K562 (cell line): ENCODE data around the gene MYL4. TPM values are rescaled to one million over a fixed set of nuclear protein-coding genes. Genes with fewer than 3 reads are reported as not detected.

Experiments used
- ATAC-seq: fragments of 200-7000 bp; cut with Tn5 transposase; 3 replicates; pipeline ENCODE4 v1.9.1; 2020; ENCODE audit warnings: moderate library complexity
- BruUV-seq: library from RNA; stranded (reverse); fragments of 400-500 nt; replicated peaks from 2 replicates; lab custom pipeline; 2021; lab: Mats Ljungman, UMichigan
- CTCF ChIA-PET: fragments of 300-600 bp; formaldehyde crosslinking; extraction: SDS; loops from one replicate; lab custom pipeline; 2021; ENCODE audit warnings: low intra/inter-chr PET ratio; lab: Yijun Ruan, JAX
- POLR2A ChIA-PET: fragments of 300-600, 350-650 bp; sonication (Branson Sonifier 250); formaldehyde crosslinking; extraction: SDS; loops from one replicate; lab custom pipeline; 2021; ENCODE audit warnings: antibody characterized with exemption, inconsistent platforms; lab: Yijun Ruan, JAX
- DNase-seq, 4 experiments: peaks; one replicate each; pipeline versions ENCODE4 v3.0.0 to v3.0.0-alpha.2; 2011 to 2018; ENCODE audit warnings: low spot score in 3 of 4, mixed read lengths in 3 of 4; ENCODE audit errors: extremely low read depth in 1 of 4
- FAIRE-seq: peaks from 2 replicates; lab custom pipeline; 2011; peaks lifted over from hg19 to GRCh38; lab: Jason Lieb, UNC
- H2AFZ ChIP-seq: 2 replicates; pipeline ENCODE4 v1.6.0; 2011; ENCODE audit warnings: low read depth, low read length, control low read depth, inconsistent platforms
- H3K27ac ChIP-seq: fragments of 200-600 bp; 3 replicates; pipeline ENCODE4 v1.8.0; 2011; ENCODE audit warnings: low read depth, mild to moderate bottlenecking, control low read depth, inconsistent platforms, low read length, moderate library complexity, mixed read lengths; ENCODE audit errors: extremely low read depth
- H3K27me3 ChIP-seq, 2 experiments: fragments of 300-600 bp in 1 of 2; 2 replicates in 1 of 2; 3 replicates in 1 of 2; pipeline versions ENCODE4 v1.6.0 to v1.8.0; 2011; ENCODE audit warnings: inconsistent platforms in 2 of 2, low read length in 2 of 2, mild to moderate bottlenecking in 1 of 2, mixed read lengths in 1 of 2, moderate library complexity in 1 of 2; ENCODE audit not compliant: control insufficient read depth in 2 of 2, insufficient read depth in 2 of 2
- H3K36me3 ChIP-seq: fragments of 300-600 bp; 3 replicates; pipeline ENCODE4 v1.8.0; 2011; ENCODE audit warnings: mild to moderate bottlenecking, low read length, inconsistent platforms; ENCODE audit not compliant: control insufficient read depth, insufficient read depth
- H3K4me1 ChIP-seq, 2 experiments: fragments of 200-600 bp in 1 of 2; replicated peaks in 1 of 2; 2 replicates in 1 of 2; 3 replicates in 1 of 2; pipeline versions ENCODE4 v1.5.1 to v1.8.0; 2011; ENCODE audit warnings: inconsistent platforms in 2 of 2, low read length in 2 of 2, mild to moderate bottlenecking in 1 of 2, mixed read lengths in 1 of 2, moderate library complexity in 1 of 2; ENCODE audit not compliant: control insufficient read depth in 2 of 2, insufficient read depth in 2 of 2
- H3K4me2 ChIP-seq: 2 replicates; pipeline ENCODE4 v1.6.1; 2011; ENCODE audit warnings: low read length, control low read depth, inconsistent platforms, mixed read lengths; ENCODE audit not compliant: insufficient read depth
- H3K4me3 ChIP-seq: fragments of 200-600 bp; sonication (generic), shearing (Covaris generic); 2 replicates; pipeline ENCODE4 v1.5.1; 2016; ENCODE audit warnings: control low read depth, inconsistent platforms
- H3K79me2 ChIP-seq: fragments of 200-600 bp; 3 replicates; pipeline ENCODE4 v1.8.0; 2011; ENCODE audit warnings: low read length, inconsistent platforms; ENCODE audit not compliant: control insufficient read depth, insufficient read depth
- H3K9ac ChIP-seq, 2 experiments: 2 replicates each; pipeline versions ENCODE4 v1.6.0 to v1.6.1; 2011; ENCODE audit warnings: low read depth in 2 of 2, low read length in 2 of 2, control low read depth in 1 of 2, inconsistent platforms in 1 of 2, mild to moderate bottlenecking in 1 of 2, mixed read lengths in 1 of 2; ENCODE audit not compliant: insufficient read depth in 1 of 2
- H3K9me1 ChIP-seq: one replicate; pipeline ENCODE4 v1.6.0; 2011; ENCODE audit warnings: inconsistent platforms, mild to moderate bottlenecking, low read length, moderate library complexity; ENCODE audit not compliant: control insufficient read depth, insufficient read depth
- H3K9me3 ChIP-seq: replicated peaks from 2 replicates; pipeline ENCODE4 v1.5.1; 2011; ENCODE audit warnings: low read depth, low read length, inconsistent platforms; ENCODE audit not compliant: control insufficient read depth, insufficient read depth
- H4K20me1 ChIP-seq: replicated peaks from 2 replicates; pipeline ENCODE4 v1.6.1; 2011; ENCODE audit warnings: low read length, inconsistent platforms, mixed read lengths; ENCODE audit not compliant: control insufficient read depth, insufficient read depth
- BCOR ChIP-seq: fragments of 450-650 bp; IDR thresholded peaks from 2 replicates; pipeline ENCODE4 v1.6.1; 2016
- BRD9 ChIP-seq: fragments of 450-650 bp; IDR thresholded peaks from 2 replicates; pipeline ENCODE4 v1.6.1; 2018; ENCODE audit warnings: low read depth; ENCODE audit not compliant: partially characterized antibody
- ESRRA ChIP-seq: fragments of 450-650 bp; IDR thresholded peaks from 2 replicates; pipeline ENCODE4 v1.6.1; 2014; ENCODE audit warnings: low read depth, mild to moderate bottlenecking, moderate library complexity, borderline replicate concordance
- FOXJ2 ChIP-seq: fragments of 200-800 bp; sonication (Bioruptor generic); IDR thresholded peaks from 2 replicates; pipeline ENCODE4 v1.6.1; 2016; ENCODE audit warnings: missing genetic modification characterization, missing compliant biosample characterization
- HDGF ChIP-seq: fragments of 450-650 bp; IDR thresholded peaks from 2 replicates; pipeline ENCODE4 v1.6.1; 2016
- KLF16 ChIP-seq: IDR thresholded peaks from 2 replicates; pipeline ENCODE4 v1.6.1; 2016; ENCODE audit warnings: antibody characterized with exemption
- MTA3 ChIP-seq: fragments of 450-650 bp; formaldehyde crosslinking; IDR thresholded peaks from 2 replicates; pipeline ENCODE4 v1.6.1; 2017; ENCODE audit warnings: mild to moderate bottlenecking, borderline replicate concordance
- PML ChIP-seq: IDR thresholded peaks from 2 replicates; pipeline ENCODE4 v1.6.1; 2012; ENCODE audit warnings: low read length, inconsistent platforms
- POLR2A ChIP-seq: fragments of 450-650 bp; conservative IDR thresholded peaks from 2 replicates; pipeline ENCODE4 v1.6.1; 2016
- POLR2B ChIP-seq: fragments of 450-650 bp; IDR thresholded peaks from 2 replicates; pipeline ENCODE4 v1.6.1; 2018; ENCODE audit warnings: low read depth; ENCODE audit not compliant: partially characterized antibody
- POU5F1 ChIP-seq: fragments of 150-350 bp; IDR thresholded peaks from 2 replicates; pipeline ENCODE4 v1.6.1; 2014; ENCODE audit warnings: borderline replicate concordance, low read length, low read depth, mild to moderate bottlenecking; ENCODE audit not compliant: partially characterized antibody
- PTBP1 ChIP-seq: fragments of 200-400 bp; formaldehyde crosslinking; IDR thresholded peaks from 2 replicates; pipeline ENCODE4 v1.6.1; 2017; ENCODE audit warnings: low read depth, low read length
- SIN3A ChIP-seq, 2 experiments: fragments of 150-350 bp in 1 of 2; IDR thresholded peaks; 2 replicates each; pipeline ENCODE4 v1.6.1; 2011 to 2016; ENCODE audit warnings: borderline replicate concordance in 2 of 2, low read depth in 2 of 2, low read length in 2 of 2, mild to moderate bottlenecking in 2 of 2, moderate library complexity in 2 of 2; ENCODE audit not compliant: control insufficient read depth in 1 of 2
- SMARCE1 ChIP-seq: fragments of 450-650 bp; IDR thresholded peaks from 2 replicates; pipeline ENCODE4 v1.7.1; 2016; ENCODE audit warnings: mild to moderate bottlenecking
- TCF7L2 ChIP-seq: fragments of 150-350 bp; IDR thresholded peaks from 2 replicates; pipeline ENCODE4 v1.6.1; 2016; ENCODE audit warnings: low read depth, mild to moderate bottlenecking, low read length, moderate library complexity
- ZBTB1 ChIP-seq: sonication (generic); formaldehyde crosslinking; IDR thresholded peaks from 2 replicates; pipeline ENCODE4 v1.8.1; 2023; ENCODE audit warnings: missing genetic modification reagents, low read depth, mild to moderate bottlenecking, borderline replicate concordance
- ZFPM2 ChIP-seq: fragments of 250-450 bp; sonication (Bioruptor Pico); IDR thresholded peaks from 2 replicates; pipeline ENCODE4 v1.5.1; 2022; ENCODE audit warnings: mild to moderate bottlenecking
- ZNF507 ChIP-seq: conservative IDR thresholded peaks from 2 replicates; pipeline ENCODE4 v1.6.1; 2017; ENCODE audit warnings: missing genetic modification characterization, missing compliant biosample characterization
- WGBS: fragments of 100-300 bp; shearing (Covaris generic); methylation state at CpG from one replicate; pipeline ENCODE4 v1.1.6; 2016; ENCODE audit warnings: low coverage, mixed read lengths; ENCODE audit not compliant: insufficient coverage; ENCODE audit errors: missing lambda C conversion rate; 5-methylcytosine and 5-hydroxymethylcytosine counted together
- in situ Hi-C: fragments of 300-500 bp; cut with MboI; formaldehyde crosslinking; loops from 4 replicates; pipeline ENCODE4 v1.15.0; 2018; ENCODE audit warnings: inconsistent platforms, mixed read lengths
- intact Hi-C: fragments of 100-400 bp; cut with micrococcal nuclease; formaldehyde crosslinking; loops from 2 replicates; pipeline ENCODE4 v1.14.2; 2022
- polyA plus RNA-seq, 8 experiments: library from polyadenylated mRNA; depleted of rRNA in 4 of 8; stranded (reverse) in 5 of 8; unstranded in 3 of 8; fragments of >200 nt; fragmentation: Nextera tagmentation in 2 of 8; fragmentation: Illumina TruSeq in 1 of 8; extraction: Ambion mirVana in 2 of 8; extraction: Trizol in 1 of 8; gene quantifications; 2 replicates each; pipeline versions ENCODE4 v1.2.1 to v1.2.3, GENCODE V29; 2011 to 2014; ENCODE audit warnings: inconsistent platforms in 1 of 8, missing spikeins in 1 of 8
- total RNA-seq, 7 experiments: library from RNA; depleted of rRNA in 6 of 7; stranded (reverse); fragments of >200 nt in 6 of 7; fragmentation: Illumina TruSeq in 2 of 7; extraction: Trizol in 2 of 7; gene quantifications; 2 replicates each; pipeline versions ENCODE4 v1.2.1 to v1.2.3, GENCODE V29; 2011 to 2021; ENCODE audit warnings: low replicate concordance in 1 of 7
- TF ChIP-seq, protein P1 (sequence below): IDR thresholded peaks from 2 replicates; pipeline ENCODE4 v1.6.1; 2014; ENCODE audit warnings: antibody characterized with exemption
- TF ChIP-seq, protein P2 (sequence below): sonication (generic); formaldehyde crosslinking; IDR thresholded peaks from 2 replicates; pipeline ENCODE4 v1.8.0; 2022; ENCODE audit warnings: mild to moderate bottlenecking, low read depth, missing genetic modification reagents
- TF ChIP-seq, protein P3 (sequence below): IDR thresholded peaks from 2 replicates; pipeline ENCODE4 v1.6.1; 2011; ENCODE audit not compliant: insufficient read length; ENCODE audit errors: extremely low read depth
- TF ChIP-seq, protein P4 (sequence below): fragments of 250-450 bp; sonication (Bioruptor Pico); IDR thresholded peaks from 2 replicates; pipeline ENCODE4 v1.8.0; 2021; ENCODE audit warnings: moderate library complexity, mild to moderate bottlenecking, inconsistent platforms

Gene MYL4
- total and polyA plus RNA-seq, 9 of the 15 experiments (the other 6 are each of a cell fraction or from before 2014, with no cell fraction given) = 117 to 423 (median 221) TPM

DNA sequence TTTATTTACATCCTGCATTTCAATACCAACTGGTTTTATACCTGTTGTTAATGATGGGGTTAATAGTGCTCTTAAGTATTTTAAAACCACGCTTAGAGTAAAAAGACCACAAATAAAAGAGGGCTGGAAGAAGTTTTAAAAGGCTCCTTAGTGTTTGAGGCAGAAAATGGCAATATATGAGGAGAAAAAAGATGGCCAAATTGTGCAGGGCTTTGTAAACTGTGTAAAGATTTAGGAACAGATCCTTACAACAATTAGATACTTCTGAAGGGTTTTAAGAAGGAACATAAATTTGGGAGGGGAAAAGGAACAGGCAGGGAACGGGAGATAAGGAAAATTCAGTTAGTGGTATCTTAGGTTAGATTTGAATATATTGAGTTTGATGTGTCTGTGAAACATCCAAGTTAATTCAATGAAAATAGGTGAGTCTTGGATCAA lies 32.7 kb upstream of the MYL4 start:
- Histone ChIP-seq H3K9me1 (no peaks in the 10 kb centered on the region), H3K27me3 (no peaks in the 10 kb centered on the region), H2AFZ (no peak overlapping the region), H3K79me2 (peaks cover 99% of the 10 kb centered on the region), H3K4me2 (no peak overlapping the region), H4K20me1 (no peaks in the 10 kb centered on the region; the same call in 1 of the 2 replicates), H3K9me3 (no peaks in the 10 kb centered on the region), H3K27ac (peak overlapping the region; percentile 45; the same call in 1 of the 3 replicates), H3K4me3 (no peak overlapping the region), H3K9ac (no peak overlapping the region), H3K36me3 (peaks cover 89% of the 10 kb centered on the region), H3K4me1 (peaks cover 10 to 16% of the 10 kb centered on the region in 2 experiments; a peak in 4 of 5 replicates)
- in situ Hi-C loops = no loop called here
- WGBS = 39% methylated on average over 2 of the region's 2 CpGs
- ATAC-seq (peak; percentile 48), DNase-seq (peak in 1 of 4 experiments; percentile 17), FAIRE-seq (no peak)
- intact Hi-C loops = loop anchor here (5.0 kb wide), 1 partner anchor 36 kb away; no protein-coding TSS in a partner anchor
- ChIA-PET POLR2A (no interaction called here), CTCF (no interaction called here)
- no TSS peak for BruUV-seq
- TF ChIP-seq POU5F1 = no peak
- no peak for TF ChIP-seq MTA3
- TF ChIP-seq, protein P1, sequence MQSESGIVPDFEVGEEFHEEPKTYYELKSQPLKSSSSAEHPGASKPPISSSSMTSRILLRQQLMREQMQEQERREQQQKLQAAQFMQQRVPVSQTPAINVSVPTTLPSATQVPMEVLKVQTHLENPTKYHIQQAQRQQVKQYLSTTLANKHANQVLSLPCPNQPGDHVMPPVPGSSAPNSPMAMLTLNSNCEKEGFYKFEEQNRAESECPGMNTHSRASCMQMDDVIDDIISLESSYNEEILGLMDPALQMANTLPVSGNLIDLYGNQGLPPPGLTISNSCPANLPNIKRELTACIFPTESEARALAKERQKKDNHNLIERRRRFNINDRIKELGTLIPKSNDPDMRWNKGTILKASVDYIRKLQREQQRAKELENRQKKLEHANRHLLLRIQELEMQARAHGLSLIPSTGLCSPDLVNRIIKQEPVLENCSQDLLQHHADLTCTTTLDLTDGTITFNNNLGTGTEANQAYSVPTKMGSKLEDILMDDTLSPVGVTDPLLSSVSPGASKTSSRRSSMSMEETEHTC = no peak
- TF ChIP-seq PML = peak; percentile 93
- TF ChIP-seq ESRRA = no peak
- 0 out of 4 replicates have a peak, but pooled peaks of 1 of the 2 experiments have one; percentile 30 for TF ChIP-seq SIN3A (IDR thresholded peaks at IDR 0.05; ENCODE audit: borderline replicate concordance in 2 of 2, control insufficient read depth in 1 of 2, low read depth in 2 of 2, low read length in 2 of 2)
- TF ChIP-seq POLR2B = peak; percentile 51
- TF ChIP-seq ZBTB1 (CRISPR knock-in tag) = no peak
- TF ChIP-seq SMARCE1 = no peak
- TF ChIP-seq TCF7L2 = no peak
- TF ChIP-seq PTBP1 = no peak
- TF ChIP-seq FOXJ2 = no peak
- TF ChIP-seq, protein P2, sequence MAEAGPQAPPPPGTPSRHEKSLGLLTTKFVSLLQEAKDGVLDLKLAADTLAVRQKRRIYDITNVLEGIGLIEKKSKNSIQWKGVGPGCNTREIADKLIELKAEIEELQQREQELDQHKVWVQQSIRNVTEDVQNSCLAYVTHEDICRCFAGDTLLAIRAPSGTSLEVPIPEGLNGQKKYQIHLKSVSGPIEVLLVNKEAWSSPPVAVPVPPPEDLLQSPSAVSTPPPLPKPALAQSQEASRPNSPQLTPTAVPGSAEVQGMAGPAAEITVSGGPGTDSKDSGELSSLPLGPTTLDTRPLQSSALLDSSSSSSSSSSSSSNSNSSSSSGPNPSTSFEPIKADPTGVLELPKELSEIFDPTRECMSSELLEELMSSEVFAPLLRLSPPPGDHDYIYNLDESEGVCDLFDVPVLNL = no peak
- TF ChIP-seq HDGF = no peak
- peak; percentile 93 for TF ChIP-seq POLR2A
- TF ChIP-seq, protein P3, sequence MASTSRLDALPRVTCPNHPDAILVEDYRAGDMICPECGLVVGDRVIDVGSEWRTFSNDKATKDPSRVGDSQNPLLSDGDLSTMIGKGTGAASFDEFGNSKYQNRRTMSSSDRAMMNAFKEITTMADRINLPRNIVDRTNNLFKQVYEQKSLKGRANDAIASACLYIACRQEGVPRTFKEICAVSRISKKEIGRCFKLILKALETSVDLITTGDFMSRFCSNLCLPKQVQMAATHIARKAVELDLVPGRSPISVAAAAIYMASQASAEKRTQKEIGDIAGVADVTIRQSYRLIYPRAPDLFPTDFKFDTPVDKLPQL = peak; percentile 79
- TF ChIP-seq ZFPM2 = no peak
- TF ChIP-seq BRD9 = no peak
- no peak for TF ChIP-seq KLF16
- TF ChIP-seq, protein P4, sequence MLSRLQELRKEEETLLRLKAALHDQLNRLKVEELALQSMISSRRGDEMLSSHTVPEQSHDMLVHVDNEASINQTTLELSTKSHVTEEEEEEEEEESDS (CRISPR knock-in tag) = peak; percentile 71
- TF ChIP-seq ZNF507 (tag) = no peak
- no peak for TF ChIP-seq BCOR
